ENCODE measurements around the gene C20orf144.

GRCh38 chr20:33709905-33710541 is 47.9 kb downstream of the C20orf144 start:
- TF ChIP-seq, protein P1, sequence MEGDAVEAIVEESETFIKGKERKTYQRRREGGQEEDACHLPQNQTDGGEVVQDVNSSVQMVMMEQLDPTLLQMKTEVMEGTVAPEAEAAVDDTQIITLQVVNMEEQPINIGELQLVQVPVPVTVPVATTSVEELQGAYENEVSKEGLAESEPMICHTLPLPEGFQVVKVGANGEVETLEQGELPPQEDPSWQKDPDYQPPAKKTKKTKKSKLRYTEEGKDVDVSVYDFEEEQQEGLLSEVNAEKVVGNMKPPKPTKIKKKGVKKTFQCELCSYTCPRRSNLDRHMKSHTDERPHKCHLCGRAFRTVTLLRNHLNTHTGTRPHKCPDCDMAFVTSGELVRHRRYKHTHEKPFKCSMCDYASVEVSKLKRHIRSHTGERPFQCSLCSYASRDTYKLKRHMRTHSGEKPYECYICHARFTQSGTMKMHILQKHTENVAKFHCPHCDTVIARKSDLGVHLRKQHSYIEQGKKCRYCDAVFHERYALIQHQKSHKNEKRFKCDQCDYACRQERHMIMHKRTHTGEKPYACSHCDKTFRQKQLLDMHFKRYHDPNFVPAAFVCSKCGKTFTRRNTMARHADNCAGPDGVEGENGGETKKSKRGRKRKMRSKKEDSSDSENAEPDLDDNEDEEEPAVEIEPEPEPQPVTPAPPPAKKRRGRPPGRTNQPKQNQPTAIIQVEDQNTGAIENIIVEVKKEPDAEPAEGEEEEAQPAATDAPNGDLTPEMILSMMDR (IDR thresholded peaks at IDR 0.05): no peak
- TF ChIP-seq POLR2AphosphoS5 (IDR thresholded peaks at IDR 0.05): no peak
- TF ChIP-seq POLR2A (IDR thresholded peaks at IDR 0.05): no peak
